ENCODE data around the gene CHURC1. TPM values are rescaled to one million over a fixed set of nuclear protein-coding genes. Genes with fewer than 3 reads are reported as not detected.

CHURC1 gene
- polyA plus RNA-seq, 3 donors, result 20.3 to 52.4 (median 46.9) TPM

GRCh38 chr14:64932231-64932630 is 18.0 kb downstream of the CHURC1 start:
- H3K27ac ChIP-seq (ENCODE audit: low read depth, low read length), result no peak overlapping the region

- WGBS, 3 donors, result 50 to 60% (median 60%) methylated on average over 1 of the region's 1 CpG
- no peak overlapping the region for H3K27ac ChIP-seq (ENCODE audit: low read depth, low read length)
These were observed 20.2 kb downstream of the CHURC1 start for GRCh38 chr14:64934338-64934929.

- 85 to 91% (median 89%) methylated on average over 2 of the region's 2 CpGs for WGBS, 3 donors
- no peak overlapping the region for H3K27ac ChIP-seq (ENCODE audit: low read depth, low read length)
These were observed 21.3 kb downstream of the CHURC1 start for GRCh38 chr14:64935508-64935907.

- no peak overlapping the region for H3K27ac ChIP-seq (ENCODE audit: low read depth, low read length)
- 15 to 47% (median 34%) methylated on average over 1 of the region's 1 CpG for WGBS, 3 donors
These were observed 23.0 kb downstream of the CHURC1 start for GRCh38 chr14:64937171-64937820.

GRCh38 chr14:64937821-64938193 is 23.6 kb downstream of the CHURC1 start:
- H3K27ac ChIP-seq (ENCODE audit: low read depth, low read length), result no peak overlapping the region
- 93 to 100% (median 97%) methylated on average over 1 of the region's 1 CpG for WGBS, 3 donors

GRCh38 chr14:64938972-64939816 is 24.9 kb downstream of the CHURC1 start:
- no peak overlapping the region for H3K27ac ChIP-seq (ENCODE audit: low read depth, low read length)
- 77 to 93% (median 91%) methylated on average over 17 of the region's 17 CpGs for WGBS, 3 donors

- 74 to 77% (median 75%) methylated on average over 3 of the region's 3 CpGs for WGBS, 3 donors
These were observed 25.5 kb downstream of the CHURC1 start for GRCh38 chr14:64939817-64940190.

GRCh38 chr14:64940336-64940910 is 26.2 kb downstream of the CHURC1 start:
- no peak overlapping the region for H3K27ac ChIP-seq (ENCODE audit: low read depth, low read length)
- 94 to 99% (median 94%) methylated on average over 3 of the region's 3 CpGs for WGBS, 3 donors

More at GRCh38 chr14:64939817-64940190, 25.5 kb downstream of the CHURC1 start:
- no peak overlapping the region for H3K27ac ChIP-seq (ENCODE audit: low read depth, low read length)

GRCh38 chr14:64942531-64943111 is 28.4 kb downstream of the CHURC1 start, which contains the start of gene GPX2:
Gene GPX2 (minus strand): TSS chr14:64942745. CDS start chr14:64942726, 19 bp downstream.
- WGBS, 3 donors, result 62 to 91% (median 81%) methylated on average over 13 of the region's 13 CpGs
- H3K27ac ChIP-seq (ENCODE audit: low read depth, low read length), result no peak within 1 kb of the TSS

- H3K27ac ChIP-seq (ENCODE audit: low read depth, low read length), result no peak overlapping the region
- 56 to 84% (median 64%) methylated on average over 6 of the region's 6 CpGs for WGBS, 3 donors
These were observed 29.3 kb downstream of the CHURC1 start for GRCh38 chr14:64943556-64943955.

- 86 to 93% (median 92%) methylated on average over 2 of the region's 2 CpGs for WGBS, 3 donors
- H3K27ac ChIP-seq (ENCODE audit: low read depth, low read length), result no peak overlapping the region
These were observed 29.8 kb downstream of the CHURC1 start for GRCh38 chr14:64944041-64944440.

- no peak overlapping the region for H3K27ac ChIP-seq (ENCODE audit: low read depth, low read length)
- 92 to 95% (median 92%) methylated on average over 4 of the region's 4 CpGs for WGBS, 3 donors
These were observed 30.6 kb downstream of the CHURC1 start for GRCh38 chr14:64944861-64945260.

- H3K27ac ChIP-seq (ENCODE audit: low read depth, low read length), result no peak overlapping the region
- 94 to 97% (median 94%) methylated on average over 12 of the region's 12 CpGs for WGBS, 3 donors
These were observed 31.4 kb downstream of the CHURC1 start for GRCh38 chr14:64945431-64946178.

- 75 to 83% (median 78%) methylated on average over 6 of the region's 6 CpGs for WGBS, 3 donors
- no peak overlapping the region for H3K27ac ChIP-seq (ENCODE audit: low read depth, low read length)
These were observed 32.2 kb downstream of the CHURC1 start for GRCh38 chr14:64946310-64947045.

- no peak overlapping the region for H3K27ac ChIP-seq (ENCODE audit: low read depth, low read length)
- 89 to 94% (median 92%) methylated on average over 27 to 28 of the region's 28 CpGs for WGBS, 3 donors
These were observed 33.7 kb downstream of the CHURC1 start for GRCh38 chr14:64947710-64948611.

- H3K27ac ChIP-seq (ENCODE audit: low read depth, low read length), result no peak overlapping the region
- WGBS, 3 donors, result 93 to 97% (median 96%) methylated on average over 8 of the region's 8 CpGs
These were observed 34.5 kb downstream of the CHURC1 start for GRCh38 chr14:64948612-64949210.

Data from adipose tissue (tissue), 3 donors.